Hepatocyte (in vitro differentiated cells): ENCODE data around the gene SLFNL1.

Experiments used
- CTCF ChIP-seq: fragments of 200-600 bp; sonication (generic); IDR thresholded peaks from 2 replicates; pipeline ENCODE4 v1.5.1; 2016; ENCODE audit warnings: antibody characterized with exemption, mild to moderate bottlenecking; ENCODE audit not compliant: poor library complexity
- EZH2 ChIP-seq: fragments of 200-600 bp; sonication (generic); IDR thresholded peaks from 2 replicates; pipeline ENCODE4 v1.6.1; 2016; ENCODE audit warnings: antibody characterized with exemption, mild to moderate bottlenecking, borderline replicate concordance

DNA sequence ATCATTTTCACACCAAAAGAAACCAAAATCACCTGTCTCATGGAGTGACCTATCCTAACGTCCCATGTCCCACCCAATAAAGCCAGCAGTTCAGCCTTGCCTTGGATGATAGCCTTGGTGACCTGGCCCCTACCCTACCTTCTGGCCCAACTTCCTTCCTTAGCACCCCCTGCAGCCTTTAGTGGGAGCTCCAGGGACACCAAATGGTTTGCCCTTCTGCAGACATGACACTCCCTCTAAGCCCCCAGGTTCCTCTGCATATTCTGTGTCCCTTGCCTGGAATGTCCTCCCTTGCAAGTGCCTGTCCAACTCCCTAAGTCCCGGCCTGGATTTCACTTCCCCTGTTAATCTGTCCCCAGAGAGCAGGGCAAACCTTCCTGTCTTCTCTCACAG, 2.2 kb downstream of the SLFNL1 start:
- TF ChIP-seq CTCF (no peak), EZH2 (no peak)
